SU-DHL-6 (cell line): ENCODE data around the gene RAB31.

ENCODE experiments used
- H2AFZ ChIP-seq: fragments of 200-600 bp; sonication (generic); 2 replicates; pipeline ENCODE4 v1.6.1; 2014; ENCODE audit warnings: low read depth, mild to moderate bottlenecking, moderate library complexity, mixed read lengths, antibody characterized with exemption, low read length; ENCODE audit not compliant: severe bottlenecking
- H3F3A ChIP-seq: fragments of 200-600 bp; shearing (Covaris generic); 2 replicates; pipeline ENCODE4 v1.6.0; 2016; ENCODE audit warnings: antibody characterized with exemption, mild to moderate bottlenecking; ENCODE audit not compliant: insufficient read depth
- H3K27ac ChIP-seq: fragments of 200-600 bp; sonication (generic); 2 replicates; pipeline ENCODE4 v1.5.1; 2016; ENCODE audit warnings: low read depth, mild to moderate bottlenecking, low read length, moderate library complexity, mixed read lengths
- H3K27me3 ChIP-seq: fragments of 200-600 bp; sonication (generic), shearing (Covaris generic); 2 replicates; pipeline ENCODE4 v1.6.0; 2014; ENCODE audit warnings: mild to moderate bottlenecking, low read length
- H3K36me3 ChIP-seq: fragments of 200-600 bp; sonication (generic); 2 replicates; pipeline ENCODE4 v1.6.1; 2014; ENCODE audit warnings: mild to moderate bottlenecking, low read length, mixed read lengths
- H3K4me2 ChIP-seq: fragments of 300-600, 200-600 bp; shearing (Covaris generic), sonication (generic); 2 replicates; pipeline ENCODE4 v1.6.0; 2014; ENCODE audit warnings: low read length, low read depth, mild to moderate bottlenecking; ENCODE audit not compliant: poor library complexity, severe bottlenecking
- H3K4me3 ChIP-seq: fragments of 200-600 bp; sonication (generic); 2 replicates; pipeline ENCODE4 v1.5.1; 2014; ENCODE audit warnings: antibody characterized with exemption, low read length, mild to moderate bottlenecking, mixed read lengths; ENCODE audit not compliant: insufficient read depth, poor library complexity, severe bottlenecking
- H3K79me2 ChIP-seq: fragments of 200-600 bp; sonication (generic); 2 replicates; pipeline ENCODE4 v1.6.1; 2014; ENCODE audit warnings: mild to moderate bottlenecking, low read length, moderate library complexity; ENCODE audit not compliant: insufficient read depth
- H3K9ac ChIP-seq: fragments of 200-600 bp; sonication (generic); 2 replicates; pipeline ENCODE4 v1.7.0; 2014; ENCODE audit warnings: mild to moderate bottlenecking, low read length
- H3K9me2 ChIP-seq: fragments of 200-600 bp; sonication (generic); replicated peaks from 2 replicates; pipeline ENCODE4 v1.6.1; 2014; ENCODE audit warnings: low read length; ENCODE audit not compliant: insufficient read depth
- H3K9me3 ChIP-seq: fragments of 200-600 bp; sonication (generic); 2 replicates; pipeline ENCODE4 v1.6.1; 2014; ENCODE audit warnings: low read length, mixed read lengths; ENCODE audit not compliant: insufficient read depth
- H4K20me1 ChIP-seq: fragments of 200-600 bp; sonication (generic); 2 replicates; pipeline ENCODE4 v1.6.1; 2014; ENCODE audit warnings: low read depth, mild to moderate bottlenecking, antibody characterized with exemption, low read length, moderate library complexity, mixed read lengths
- CTCF ChIP-seq: fragments of 200-600 bp; sonication (generic); IDR thresholded peaks from one replicate; pipeline ENCODE4 v1.5.1; 2017; ENCODE audit warnings: antibody characterized with exemption, mild to moderate bottlenecking, low read length, moderate library complexity; ENCODE audit not compliant: insufficient read depth, poor library complexity, severe bottlenecking
- EZH2phosphoT487 ChIP-seq: fragments of 200-600 bp; sonication (generic), shearing (Covaris generic); conservative IDR thresholded peaks from 2 replicates; pipeline ENCODE4 v1.6.1; 2018; ENCODE audit warnings: mild to moderate bottlenecking, antibody characterized with exemption, low read length, moderate library complexity, mixed read lengths

The RAB31 gene

GRCh38 chr18:9792565-9793245, 84.6 kb downstream of the RAB31 start:
- Histone ChIP-seq H3K27me3 (no peaks in the 10 kb centered on the region), H2AFZ (no peak overlapping the region), H3K79me2 (no peaks in the 10 kb centered on the region), H4K20me1 (no peaks in the 10 kb centered on the region), H3K27ac (no peak overlapping the region), H3F3A (no peaks in the 10 kb centered on the region), H3K9me2 (no peaks in the 10 kb centered on the region), H3K9me3 (no peaks in the 10 kb centered on the region), H3K9ac (no peak overlapping the region), H3K36me3 (no peaks in the 10 kb centered on the region), H3K4me3 (no peak overlapping the region), H3K4me2 (no peak overlapping the region)
- TF ChIP-seq EZH2phosphoT487 (no peak), CTCF (peak; percentile 32)

GRCh38 chr18:9796011-9796410, 87.9 kb downstream of the RAB31 start:
- no peak overlapping the region for H2AFZ ChIP-seq
- no peaks in the 10 kb centered on the region for H3K9me3 ChIP-seq
- no peak for TF ChIP-seq EZH2phosphoT487
- no peak for TF ChIP-seq CTCF
- no peak overlapping the region for H3K9ac ChIP-seq
- no peaks in the 10 kb centered on the region for H3F3A ChIP-seq
- H3K27me3 ChIP-seq = no peaks in the 10 kb centered on the region
- no peak overlapping the region for H3K27ac ChIP-seq
- no peaks in the 10 kb centered on the region for H4K20me1 ChIP-seq
- no peaks in the 10 kb centered on the region for H3K36me3 ChIP-seq
- no peaks in the 10 kb centered on the region; the same call in 1 of the 2 replicates for H3K9me2 ChIP-seq
- no peak overlapping the region for H3K4me2 ChIP-seq
- no peaks in the 10 kb centered on the region for H3K79me2 ChIP-seq
- no peak overlapping the region for H3K4me3 ChIP-seq

GRCh38 chr18:9796935-9797549, 88.9 kb downstream of the RAB31 start:
- no peak overlapping the region for H2AFZ ChIP-seq

More at GRCh38 chr18:9796935-9797549, 88.9 kb downstream of the RAB31 start:
- H3K79me2 ChIP-seq = no peaks in the 10 kb centered on the region
- H3K4me2 ChIP-seq = no peak overlapping the region
- no peaks in the 10 kb centered on the region for H3F3A ChIP-seq
- H3K9me3 ChIP-seq = no peaks in the 10 kb centered on the region
- TF ChIP-seq CTCF = no peak
- TF ChIP-seq EZH2phosphoT487 = no peak
- no peaks in the 10 kb centered on the region for H4K20me1 ChIP-seq
- no peaks in the 10 kb centered on the region; the same call in 1 of the 2 replicates for H3K9me2 ChIP-seq
- no peak overlapping the region for H3K4me3 ChIP-seq
- H3K36me3 ChIP-seq = no peaks in the 10 kb centered on the region
- H3K9ac ChIP-seq = no peak overlapping the region
- no peak overlapping the region for H3K27ac ChIP-seq
- H3K27me3 ChIP-seq = no peaks in the 10 kb centered on the region
